ENCODE data around the gene FNIP2. TPM values are rescaled to one million over a fixed set of nuclear protein-coding genes. Genes with fewer than 3 reads are reported as not detected.

The FNIP2 gene
- total and polyA plus RNA-seq, 2 donors (not counting 1 experiment from before 2014, with no cell fraction given), result 16.9 to 36.8 TPM

DNA sequence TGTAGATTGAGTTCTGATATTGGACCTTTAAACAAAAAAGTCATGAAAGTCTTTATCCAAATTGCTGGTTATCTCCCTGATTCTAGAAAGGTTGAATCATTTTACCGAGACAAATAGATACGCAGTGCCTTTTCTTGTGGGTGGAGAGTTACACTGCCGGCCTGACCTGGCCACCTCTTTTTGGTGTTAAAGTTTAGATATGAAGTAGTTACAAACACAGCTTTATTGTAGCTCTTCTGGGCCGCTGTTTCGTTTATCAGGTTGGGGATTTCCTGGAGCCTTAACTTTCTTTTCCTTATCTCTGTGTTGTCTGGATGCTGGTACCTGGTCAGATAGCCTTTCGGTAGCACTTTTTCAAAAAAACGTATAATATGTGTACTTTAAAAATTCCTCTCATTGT lies 31.0 kb downstream of the FNIP2 start:
- Histone ChIP-seq H3K4me2 (ENCODE audit: extremely low read depth, insufficient read depth, low read length) (no peak overlapping the region), H3K36me3 (ENCODE audit: control insufficient read depth, insufficient read depth, low read length) (no peaks in the 10 kb centered on the region), H4K20me1 (ENCODE audit: control insufficient read depth, extremely low read depth, insufficient read depth, low read length) (no peaks in the 10 kb centered on the region), H3K79me2 (ENCODE audit: control insufficient read depth, insufficient read depth, low read length) (peaks cover 17% of the 10 kb centered on the region), H3K9me3 (ENCODE audit: control insufficient read depth, insufficient read depth, low read depth, low read length) (no peaks in the 10 kb centered on the region), H3K9ac (ENCODE audit: insufficient read depth, low read length) (no peak overlapping the region), H3K4me1 (ENCODE audit: control insufficient read depth, extremely low read depth, insufficient read depth, low read length) (no peaks in the 10 kb centered on the region), H2AFZ (ENCODE audit: low read length) (no peak overlapping the region), H3K4me3 (replicated peaks in 1 of 4; ENCODE audit: control extremely low read depth in 1 of 4, insufficient read depth in 1 of 4, low read depth in 3 of 4, low read length in 4 of 4) (no peak overlapping the region), H3K27ac (ENCODE audit: insufficient read depth, low read length) (no peak overlapping the region), H3K27me3 (ENCODE audit: control insufficient read depth, insufficient read depth, low read length) (no peaks in the 10 kb centered on the region)
- no peak for TF ChIP-seq EZH2 (IDR thresholded peaks at IDR 0.05; ENCODE audit: low read length, missing control alignments)
- TF ChIP-seq, protein P1, sequence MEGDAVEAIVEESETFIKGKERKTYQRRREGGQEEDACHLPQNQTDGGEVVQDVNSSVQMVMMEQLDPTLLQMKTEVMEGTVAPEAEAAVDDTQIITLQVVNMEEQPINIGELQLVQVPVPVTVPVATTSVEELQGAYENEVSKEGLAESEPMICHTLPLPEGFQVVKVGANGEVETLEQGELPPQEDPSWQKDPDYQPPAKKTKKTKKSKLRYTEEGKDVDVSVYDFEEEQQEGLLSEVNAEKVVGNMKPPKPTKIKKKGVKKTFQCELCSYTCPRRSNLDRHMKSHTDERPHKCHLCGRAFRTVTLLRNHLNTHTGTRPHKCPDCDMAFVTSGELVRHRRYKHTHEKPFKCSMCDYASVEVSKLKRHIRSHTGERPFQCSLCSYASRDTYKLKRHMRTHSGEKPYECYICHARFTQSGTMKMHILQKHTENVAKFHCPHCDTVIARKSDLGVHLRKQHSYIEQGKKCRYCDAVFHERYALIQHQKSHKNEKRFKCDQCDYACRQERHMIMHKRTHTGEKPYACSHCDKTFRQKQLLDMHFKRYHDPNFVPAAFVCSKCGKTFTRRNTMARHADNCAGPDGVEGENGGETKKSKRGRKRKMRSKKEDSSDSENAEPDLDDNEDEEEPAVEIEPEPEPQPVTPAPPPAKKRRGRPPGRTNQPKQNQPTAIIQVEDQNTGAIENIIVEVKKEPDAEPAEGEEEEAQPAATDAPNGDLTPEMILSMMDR (conservative IDR thresholded peaks at IDR 0.05 in 1 of 2, IDR thresholded peaks at IDR 0.05 in 1 of 2; ENCODE audit: low read depth in 1 of 2, low read length in 2 of 2), result no peak
- no peak for DNase-seq (ENCODE audit: low read depth in 2 of 2)

DNA sequence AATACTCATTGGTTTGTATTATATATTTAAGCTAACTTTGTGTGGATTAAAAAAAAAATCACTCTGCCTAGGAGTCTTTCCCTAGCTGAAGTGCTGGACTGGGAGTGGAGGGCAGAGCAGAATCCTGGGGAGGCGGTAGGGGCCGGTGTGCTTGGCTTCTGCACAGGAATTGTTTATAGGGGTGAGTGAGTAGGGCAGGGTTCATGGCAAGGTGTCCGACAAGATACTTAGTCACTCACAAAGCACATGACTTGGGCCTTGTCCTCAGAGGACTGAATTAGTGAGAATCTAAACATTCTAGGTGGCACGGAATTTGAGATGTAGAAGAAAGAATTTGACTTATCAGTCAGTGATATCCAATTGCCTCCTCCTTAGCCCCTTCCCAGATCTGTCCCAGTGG lies 32.2 kb downstream of the FNIP2 start:
- no peak overlapping the region for H2AFZ ChIP-seq (ENCODE audit: low read length)
- no peaks in the 10 kb centered on the region for H3K27me3 ChIP-seq (ENCODE audit: control insufficient read depth, insufficient read depth, low read length)
- H3K4me1 ChIP-seq (ENCODE audit: control insufficient read depth, extremely low read depth, insufficient read depth, low read length), result no peaks in the 10 kb centered on the region
- no peak for TF ChIP-seq EZH2 (IDR thresholded peaks at IDR 0.05; ENCODE audit: low read length, missing control alignments)
- TF ChIP-seq, protein P1 (conservative IDR thresholded peaks at IDR 0.05 in 1 of 2, IDR thresholded peaks at IDR 0.05 in 1 of 2; ENCODE audit: low read depth in 1 of 2, low read length in 2 of 2), result no peak
- H3K36me3 ChIP-seq (ENCODE audit: control insufficient read depth, insufficient read depth, low read length), result no peaks in the 10 kb centered on the region
- H3K4me3 ChIP-seq (replicated peaks in 1 of 4; ENCODE audit: control extremely low read depth in 1 of 4, insufficient read depth in 1 of 4, low read depth in 3 of 4, low read length in 4 of 4), result no peak overlapping the region
- H3K27ac ChIP-seq (ENCODE audit: insufficient read depth, low read length), result no peak overlapping the region
- H3K4me2 ChIP-seq (ENCODE audit: extremely low read depth, insufficient read depth, low read length), result no peak overlapping the region
- H4K20me1 ChIP-seq (ENCODE audit: control insufficient read depth, extremely low read depth, insufficient read depth, low read length), result no peaks in the 10 kb centered on the region
- no peak for DNase-seq (ENCODE audit: low read depth in 2 of 2)
- no peak overlapping the region for H3K9ac ChIP-seq (ENCODE audit: insufficient read depth, low read length)
- H3K79me2 ChIP-seq (ENCODE audit: control insufficient read depth, insufficient read depth, low read length), result peaks cover 16% of the 10 kb centered on the region
- H3K9me3 ChIP-seq (ENCODE audit: control insufficient read depth, insufficient read depth, low read depth, low read length), result no peaks in the 10 kb centered on the region

DNA sequence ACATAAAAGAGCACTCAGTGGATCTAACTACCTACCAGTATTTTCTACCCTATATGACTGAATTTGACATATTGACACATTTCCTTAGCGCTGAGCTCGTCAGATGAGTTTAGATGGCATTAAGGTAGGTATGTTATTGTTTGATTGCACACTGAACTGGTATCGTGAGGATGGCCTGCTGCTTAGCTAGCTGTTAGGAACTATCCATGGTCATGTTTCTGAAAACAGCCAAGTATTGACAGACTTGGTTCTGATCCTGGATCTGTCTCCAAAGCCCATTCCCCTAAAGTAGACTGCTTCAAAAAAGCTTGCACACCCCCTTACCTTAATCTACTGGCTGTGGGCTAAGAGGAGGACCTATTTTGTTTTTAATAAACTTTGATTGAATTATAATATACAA lies 32.9 kb downstream of the FNIP2 start:
- no peak for DNase-seq (ENCODE audit: low read depth in 2 of 2)
- Histone ChIP-seq H3K36me3 (ENCODE audit: control insufficient read depth, insufficient read depth, low read length) (no peaks in the 10 kb centered on the region), H4K20me1 (ENCODE audit: control insufficient read depth, extremely low read depth, insufficient read depth, low read length) (no peaks in the 10 kb centered on the region), H3K9me3 (ENCODE audit: control insufficient read depth, insufficient read depth, low read depth, low read length) (no peaks in the 10 kb centered on the region), H2AFZ (ENCODE audit: low read length) (no peak overlapping the region), H3K27me3 (ENCODE audit: control insufficient read depth, insufficient read depth, low read length) (no peaks in the 10 kb centered on the region), H3K79me2 (ENCODE audit: control insufficient read depth, insufficient read depth, low read length) (peaks cover 16% of the 10 kb centered on the region), H3K4me2 (ENCODE audit: extremely low read depth, insufficient read depth, low read length) (no peak overlapping the region), H3K9ac (ENCODE audit: insufficient read depth, low read length) (no peak overlapping the region), H3K4me1 (ENCODE audit: control insufficient read depth, extremely low read depth, insufficient read depth, low read length) (no peaks in the 10 kb centered on the region), H3K27ac (ENCODE audit: insufficient read depth, low read length) (no peak overlapping the region), H3K4me3 (replicated peaks in 1 of 4; ENCODE audit: control extremely low read depth in 1 of 4, insufficient read depth in 1 of 4, low read depth in 3 of 4, low read length in 4 of 4) (no peak overlapping the region)
- no peak for TF ChIP-seq EZH2 (IDR thresholded peaks at IDR 0.05; ENCODE audit: low read length, missing control alignments)
- TF ChIP-seq, protein P1 (conservative IDR thresholded peaks at IDR 0.05 in 1 of 2, IDR thresholded peaks at IDR 0.05 in 1 of 2; ENCODE audit: low read depth in 1 of 2, low read length in 2 of 2), result no peak
